Measurements from ENCODE around the gene ATF6B.
"Not testable (repeated sequence)": the region's sequence is repeated elsewhere in the genome, so short reads cannot be mapped to it uniquely, and the experiment has no call there.

The ATF6B gene

GRCh38 chr6:32111424-32112066, 16.5 kb downstream of the ATF6B start:
- Histone ChIP-seq H3K9me3 (ENCODE audit: control insufficient read depth, insufficient read depth, low read length) (no peaks in the 10 kb centered on the region), H3K36me3 (ENCODE audit: insufficient read depth, low read length) (no peaks in the 10 kb centered on the region), H3K4me1 (ENCODE audit: insufficient read depth, low read length) (0 out of 2 replicates have a peak, but pooled peaks cover 3% of the 10 kb centered on the region), H3K9ac (ENCODE audit: low read depth, low read length) (no peak overlapping the region)

DNA sequence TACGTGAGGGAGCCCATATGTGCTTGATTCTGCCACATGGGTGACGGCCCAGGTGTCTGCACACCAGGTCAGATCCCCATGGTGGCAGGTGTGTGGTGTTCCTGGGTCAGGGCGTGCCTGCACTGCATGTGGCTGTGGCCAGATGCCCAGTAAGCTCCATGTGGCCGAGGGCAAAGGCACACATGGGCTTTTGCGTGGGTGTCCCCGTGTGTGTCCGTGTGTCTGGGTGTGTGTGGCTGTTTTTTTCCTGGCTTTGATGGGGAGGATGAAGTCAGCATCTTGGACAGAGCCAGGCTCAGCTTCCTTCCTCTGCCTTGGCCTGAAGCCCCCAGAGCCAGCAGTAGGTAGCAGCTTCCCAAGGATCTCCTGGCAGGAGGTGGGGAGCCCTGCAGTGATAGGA, 17.4 kb downstream of the ATF6B start:
- H3K36me3 ChIP-seq (ENCODE audit: insufficient read depth, low read length): no peaks in the 10 kb centered on the region
- H3K9ac ChIP-seq (ENCODE audit: low read depth, low read length): no peak overlapping the region
- H3K9me3 ChIP-seq (ENCODE audit: control insufficient read depth, insufficient read depth, low read length): no peaks in the 10 kb centered on the region
- 0 out of 2 replicates have a peak, but pooled peaks cover 3% of the 10 kb centered on the region for H3K4me1 ChIP-seq (ENCODE audit: insufficient read depth, low read length)

GRCh38 chr6:32109765-32110160, 18.3 kb downstream of the ATF6B start:
- H3K9ac ChIP-seq (ENCODE audit: low read depth, low read length): no peak overlapping the region

DNA sequence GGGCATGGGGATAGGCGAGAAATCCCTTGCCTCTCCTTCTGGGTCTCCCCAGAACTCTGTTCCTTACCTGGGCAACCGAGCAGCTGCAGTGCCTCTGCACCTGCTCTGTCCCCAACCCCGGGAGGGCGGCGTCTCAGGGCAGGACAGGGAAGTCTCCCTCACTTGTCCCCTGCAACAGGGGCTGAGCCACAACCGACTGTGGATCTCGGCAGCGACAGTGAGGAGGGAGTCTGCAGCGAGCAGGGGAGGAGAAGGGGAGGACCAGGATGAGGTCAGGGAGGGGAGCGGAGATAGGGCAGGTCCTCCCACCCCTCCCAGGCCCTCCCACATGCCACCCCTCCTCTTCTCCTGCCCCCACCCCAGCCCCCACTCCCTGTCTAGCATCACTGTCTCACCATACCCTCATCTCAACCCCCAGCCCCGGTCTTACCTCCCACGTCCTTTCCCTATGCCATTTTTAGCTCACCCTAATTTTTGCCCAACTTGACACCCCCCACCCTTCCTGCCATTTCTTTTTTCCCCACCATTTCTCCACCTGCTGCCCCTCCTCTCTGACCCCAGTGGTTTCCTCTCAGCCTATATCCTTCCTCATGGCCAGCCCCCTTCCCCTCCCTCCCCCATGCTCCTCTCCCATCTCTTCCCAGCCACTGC, 18.8 kb downstream of the ATF6B start, which contains the start of gene TNXB:
Gene TNXB, minus strand, starts transcription at position 225 of the 651 bp plus-strand sequence. CDS start 11,140 bp downstream, outside the sequence.
- no peaks in the 10 kb centered on the region for H3K36me3 ChIP-seq (ENCODE audit: insufficient read depth, low read length)
- H3K9ac ChIP-seq (ENCODE audit: low read depth, low read length): no peak within 1 kb of the TSS; the same call in 1 of the 2 replicates
- 0 out of 2 replicates have a peak, but pooled peaks cover 3% of the 10 kb centered on the region for H3K4me1 ChIP-seq (ENCODE audit: insufficient read depth, low read length)
- H3K9me3 ChIP-seq (ENCODE audit: control insufficient read depth, insufficient read depth, low read length): no peaks in the 10 kb centered on the region

More at GRCh38 chr6:32109765-32110160, 18.3 kb downstream of the ATF6B start:
- H3K9me3 ChIP-seq (ENCODE audit: control insufficient read depth, insufficient read depth, low read length): no peaks in the 10 kb centered on the region
- H3K4me1 ChIP-seq (ENCODE audit: insufficient read depth, low read length): 0 out of 2 replicates have a peak, but pooled peaks cover 3% of the 10 kb centered on the region
- H3K36me3 ChIP-seq (ENCODE audit: insufficient read depth, low read length): no peaks in the 10 kb centered on the region

DNA sequence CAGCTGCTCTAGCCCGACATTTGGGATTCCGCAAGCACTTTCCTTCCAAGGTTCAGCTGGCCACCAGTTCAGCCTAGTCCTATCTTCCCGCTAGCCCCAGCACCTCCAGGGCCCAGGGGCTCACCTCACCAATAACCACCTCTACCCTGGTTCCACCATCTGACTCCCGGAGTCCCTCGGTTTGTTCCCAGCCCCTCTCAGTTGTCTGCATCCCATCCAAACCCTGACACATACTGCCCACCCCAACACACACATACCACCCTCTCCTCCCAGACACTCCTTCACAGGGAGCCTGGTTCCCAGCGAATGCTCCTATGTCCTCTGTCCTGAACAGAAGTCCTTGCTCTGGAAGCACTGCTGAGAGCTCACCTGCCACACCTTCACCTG, 19.3 kb downstream of the ATF6B start:
- H3K36me3 ChIP-seq (ENCODE audit: insufficient read depth, low read length): no peaks in the 10 kb centered on the region
- no peak overlapping the region; the same call in 1 of the 2 replicates for H3K9ac ChIP-seq (ENCODE audit: low read depth, low read length)
- no peaks in the 10 kb centered on the region for H3K9me3 ChIP-seq (ENCODE audit: control insufficient read depth, insufficient read depth, low read length)
- 0 out of 2 replicates have a peak, but pooled peaks cover 3% of the 10 kb centered on the region for H3K4me1 ChIP-seq (ENCODE audit: insufficient read depth, low read length)

DNA sequence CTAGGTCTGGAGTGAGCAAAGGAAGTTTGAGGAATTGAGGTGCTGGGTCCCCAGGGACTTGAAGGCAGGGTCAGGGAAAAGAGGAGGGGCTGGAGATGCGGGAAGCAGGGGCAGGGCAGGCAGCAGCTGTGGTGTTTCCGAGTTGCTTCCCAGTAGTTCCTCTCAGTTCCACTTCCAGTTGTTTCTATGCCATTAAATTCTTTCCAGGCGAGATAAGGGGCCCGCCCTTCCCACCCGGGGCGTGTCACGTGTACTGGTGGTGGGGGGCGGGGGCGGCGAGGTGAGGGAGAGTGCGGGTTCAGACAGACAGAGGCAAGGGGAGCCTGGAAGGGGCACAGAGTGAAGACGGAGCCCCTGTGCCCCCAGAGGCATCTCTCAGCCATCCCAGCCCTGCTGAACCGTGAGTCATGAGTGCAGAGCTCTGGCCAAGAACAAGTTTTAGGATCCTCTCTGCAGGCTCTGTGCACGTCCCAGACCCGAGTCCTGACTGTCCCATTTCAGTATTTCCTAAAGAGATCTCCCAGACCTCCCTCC, 19.9 kb downstream of the ATF6B start:
- no peaks in the 10 kb centered on the region for H3K36me3 ChIP-seq (ENCODE audit: insufficient read depth, low read length)
- H3K9ac ChIP-seq (ENCODE audit: low read depth, low read length): no peak overlapping the region
- no peaks in the 10 kb centered on the region for H3K4me1 ChIP-seq (ENCODE audit: insufficient read depth, low read length)
- H3K9me3 ChIP-seq (ENCODE audit: control insufficient read depth, insufficient read depth, low read length): no peaks in the 10 kb centered on the region

DNA sequence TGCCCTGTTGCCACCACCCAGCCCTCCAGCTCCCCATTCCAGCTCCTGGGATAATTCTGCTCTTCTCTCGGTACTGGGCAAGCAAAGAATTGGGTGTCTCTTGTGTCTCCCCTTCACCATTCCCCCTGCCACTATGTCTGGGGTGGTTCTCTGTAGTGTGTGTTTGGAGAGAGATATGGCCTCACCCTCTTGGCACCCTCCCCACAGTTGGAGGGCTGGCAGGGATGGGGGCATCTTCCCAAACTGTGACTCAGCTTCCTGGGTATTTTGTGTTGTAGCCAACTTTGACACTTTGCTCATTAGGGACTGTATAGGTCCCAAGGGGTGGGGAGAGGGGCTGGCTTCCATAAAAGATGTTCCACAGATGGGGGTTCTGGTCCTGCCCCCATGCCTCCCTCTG, 20.6 kb downstream of the ATF6B start:
- Histone ChIP-seq H3K9ac (ENCODE audit: low read depth, low read length) (no peak overlapping the region), H3K36me3 (ENCODE audit: insufficient read depth, low read length) (no peaks in the 10 kb centered on the region), H3K4me1 (ENCODE audit: insufficient read depth, low read length) (no peaks in the 10 kb centered on the region), H3K9me3 (ENCODE audit: control insufficient read depth, insufficient read depth, low read length) (no peaks in the 10 kb centered on the region)

DNA sequence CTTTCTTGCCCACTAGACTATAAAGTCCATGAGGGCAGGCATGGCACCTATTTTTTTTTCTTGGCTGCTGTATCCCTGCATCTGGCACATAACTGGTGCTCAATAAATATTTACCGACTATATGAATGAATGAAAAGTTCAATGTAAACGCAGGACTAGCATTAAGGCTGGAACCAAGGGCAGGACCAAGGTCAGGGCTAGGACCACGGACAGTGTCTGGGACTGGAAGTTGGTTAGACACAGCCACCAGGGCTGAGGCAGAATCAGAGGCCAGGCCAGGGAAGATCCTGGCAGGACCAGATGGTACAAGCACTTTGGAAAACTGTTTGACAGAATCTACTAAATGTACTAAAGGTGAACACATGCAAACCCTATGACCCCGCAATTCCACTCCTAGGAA, 22.6 kb downstream of the ATF6B start:
- Histone ChIP-seq H3K36me3 (ENCODE audit: insufficient read depth, low read length) (no peaks in the 10 kb centered on the region), H3K9ac (ENCODE audit: low read depth, low read length) (no peak overlapping the region), H3K9me3 (ENCODE audit: control insufficient read depth, insufficient read depth, low read length) (no peaks in the 10 kb centered on the region)

GRCh38 chr6:32102255-32102654, 25.8 kb downstream of the ATF6B start:
- H3K4me1 ChIP-seq (ENCODE audit: insufficient read depth, low read length): no peaks in the 10 kb centered on the region
- H3K36me3 ChIP-seq (ENCODE audit: insufficient read depth, low read length): no peaks in the 10 kb centered on the region
- H3K9ac ChIP-seq (ENCODE audit: low read depth, low read length): no peak overlapping the region
- H3K9me3 ChIP-seq (ENCODE audit: control insufficient read depth, insufficient read depth, low read length): no peaks in the 10 kb centered on the region

More for the DNA sequence above, 22.6 kb downstream of the ATF6B start:
- no peaks in the 10 kb centered on the region for H3K4me1 ChIP-seq (ENCODE audit: insufficient read depth, low read length)

- not testable (repeated sequence) for H3K4me1 ChIP-seq (ENCODE audit: insufficient read depth, low read length); H3K36me3 ChIP-seq (ENCODE audit: insufficient read depth, low read length); H3K9me3 ChIP-seq (ENCODE audit: control insufficient read depth, insufficient read depth, low read length); H3K9ac ChIP-seq (ENCODE audit: low read depth, low read length)
These were observed 27.8 kb downstream of the ATF6B start for GRCh38 chr6:32100251-32100650.

- H3K4me1 ChIP-seq (ENCODE audit: insufficient read depth, low read length): no peaks in the 10 kb centered on the region
- H3K36me3 ChIP-seq (ENCODE audit: insufficient read depth, low read length): no peaks in the 10 kb centered on the region
- H3K9ac ChIP-seq (ENCODE audit: low read depth, low read length): no peak overlapping the region
- H3K9me3 ChIP-seq (ENCODE audit: control insufficient read depth, insufficient read depth, low read length): no peaks in the 10 kb centered on the region
These were observed 30.7 kb downstream of the ATF6B start for GRCh38 chr6:32097364-32097763.

- no peaks in the 10 kb centered on the region for H3K9me3 ChIP-seq (ENCODE audit: control insufficient read depth, insufficient read depth, low read length)
- H3K9ac ChIP-seq (ENCODE audit: low read depth, low read length): no peak overlapping the region; the same call in 1 of the 2 replicates
- no peaks in the 10 kb centered on the region for H3K36me3 ChIP-seq (ENCODE audit: insufficient read depth, low read length)
- no peaks in the 10 kb centered on the region for H3K4me1 ChIP-seq (ENCODE audit: insufficient read depth, low read length)
These were observed 31.4 kb downstream of the ATF6B start for GRCh38 chr6:32096394-32097258.

DNA sequence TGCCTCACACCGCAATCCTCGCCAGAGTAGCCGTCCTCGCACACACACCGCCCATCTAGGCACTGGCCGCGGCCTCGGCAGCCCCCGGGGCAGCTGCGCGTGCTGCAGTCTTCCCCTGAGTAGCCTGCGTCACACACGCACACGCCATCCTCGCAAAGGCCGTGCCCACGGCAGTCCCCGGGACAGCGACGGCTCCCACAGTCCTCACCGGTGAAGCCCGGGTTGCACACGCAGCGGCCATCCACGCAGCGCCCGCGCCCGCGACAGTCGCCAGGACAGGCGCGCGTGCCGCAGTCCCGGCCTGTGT, 32.0 kb downstream of the ATF6B start:
- no peaks in the 10 kb centered on the region for H3K9me3 ChIP-seq (ENCODE audit: control insufficient read depth, insufficient read depth, low read length)
- H3K4me1 ChIP-seq (ENCODE audit: insufficient read depth, low read length): no peaks in the 10 kb centered on the region
- no peaks in the 10 kb centered on the region for H3K36me3 ChIP-seq (ENCODE audit: insufficient read depth, low read length)
- no peak overlapping the region; the same call in 1 of the 2 replicates for H3K9ac ChIP-seq (ENCODE audit: low read depth, low read length)

GRCh38 chr6:32095338-32096086, 32.5 kb downstream of the ATF6B start:
- no peaks in the 10 kb centered on the region for H3K36me3 ChIP-seq (ENCODE audit: insufficient read depth, low read length)
- H3K4me1 ChIP-seq (ENCODE audit: insufficient read depth, low read length): no peaks in the 10 kb centered on the region
- no peak overlapping the region for H3K9ac ChIP-seq (ENCODE audit: low read depth, low read length)
- no peaks in the 10 kb centered on the region for H3K9me3 ChIP-seq (ENCODE audit: control insufficient read depth, insufficient read depth, low read length)
